HepG2 (cell line): ENCODE results near the gene MCEE. TPM values are rescaled to one million over a fixed set of nuclear protein-coding genes. Genes with fewer than 3 reads are reported as not detected.

Experiments used
- CEBPB ChIP-seq: IDR thresholded peaks from 2 replicates; pipeline ENCODE4 v1.6.1; 2011; ENCODE audit warnings: low read depth, low read length, improper control_type of control experiment, borderline replicate concordance
- FOXO4 ChIP-seq: sonication (generic); formaldehyde crosslinking; conservative IDR thresholded peaks from 2 replicates; pipeline ENCODE4 v1.8.1; 2023; ENCODE audit warnings: missing genetic modification reagents
- MEIS1 ChIP-seq: sonication (generic); formaldehyde crosslinking; IDR thresholded peaks from 2 replicates; pipeline ENCODE4 v1.9.0; 2021; ENCODE audit warnings: mild to moderate bottlenecking, missing genetic modification reagents, moderate library complexity, borderline replicate concordance
- MTF2 ChIP-seq: sonication (generic); formaldehyde crosslinking; IDR thresholded peaks from 2 replicates; pipeline ENCODE4 v1.5.0; 2020; ENCODE audit warnings: missing genetic modification reagents, borderline replicate concordance
- PRDM10 ChIP-seq: sonication (generic); formaldehyde crosslinking; IDR thresholded peaks from 2 replicates; pipeline ENCODE4 v1.4.0; 2020; ENCODE audit warnings: low read depth, missing genetic modification reagents
- ZBTB49 ChIP-seq: sonication (generic); formaldehyde crosslinking; IDR thresholded peaks from 2 replicates; pipeline ENCODE4 v1.4.0; 2020; ENCODE audit warnings: missing genetic modification reagents, borderline replicate concordance
- polyA plus RNA-seq, 8 experiments: library from polyadenylated mRNA; depleted of rRNA in 3 of 8; stranded (reverse) in 7 of 8; unstranded in 1 of 8; fragments of >200 nt; fragmentation: Illumina TruSeq in 4 of 8; extraction: Trizol in 4 of 8; gene quantifications; 2 replicates each; pipeline versions ENCODE4 v1.2.1 to v1.2.3, GENCODE V29; 2011 to 2016; ENCODE audit warnings: low read depth in 4 of 8, missing spikeins in 1 of 8, mixed read lengths in 1 of 8; ENCODE audit not compliant: insufficient read depth in 1 of 8
- total RNA-seq, 5 experiments: library from RNA; depleted of rRNA; stranded (reverse); fragments of >200 nt; fragmentation: Illumina TruSeq; extraction: Trizol; gene quantifications; 2 replicates each; pipeline ENCODE4 v1.2.3, GENCODE V29; 2016; ENCODE audit warnings: low read depth in 1 of 5

The MCEE gene
- total and polyA plus RNA-seq, 2 of the 13 experiments (the other 11 are each of a cell fraction or from before 2014, with no cell fraction given) = 32.0 to 66.9 TPM

GRCh38 chr2:71130905-71131244 is 846 bp upstream of the MCEE start (continued):
- 0 out of 2 replicates have a peak, but pooled peaks have one; percentile 21 for TF ChIP-seq MEIS1 (CRISPR knock-in tag)
- TF ChIP-seq CEBPB = no peak
- TF ChIP-seq MTF2 (CRISPR knock-in tag) = 0 out of 2 replicates have a peak, but pooled peaks have one; percentile 2
- TF ChIP-seq PRDM10 (CRISPR knock-in tag) = peak; percentile 91
- TF ChIP-seq ZBTB49 (CRISPR knock-in tag) = no peak
- TF ChIP-seq FOXO4 (CRISPR knock-in tag) = 0 out of 2 replicates have a peak, but pooled peaks have one; percentile 76
